OCI-LY7 (cell line): ENCODE results near the gene RARG. TPM values are rescaled to one million over a fixed set of nuclear protein-coding genes. Genes with fewer than 3 reads are reported as not detected.

Experiments used
- BruUV-seq: library from RNA; stranded (reverse); fragments of 400-500 nt; replicated peaks from 2 replicates; lab custom pipeline; 2021; lab: Mats Ljungman, UMichigan
- CTCF ChIA-PET: fragments of 300-600 bp; sonication (Branson Sonifier 250); formaldehyde crosslinking; loops from one replicate; lab custom pipeline; 2022; ENCODE audit warnings: antibody characterized with exemption; ENCODE audit not compliant: unreplicated experiment; lab: Charles Lee
- POLR2A ChIA-PET: fragments of 300-600 bp; sonication (Branson Sonifier 250); formaldehyde crosslinking; loops from one replicate; lab custom pipeline; 2022; ENCODE audit warnings: antibody characterized with exemption; lab: Charles Lee
- DNase-seq: peaks from one replicate; pipeline ENCODE4 v3.0.0-alpha.2; 2015; ENCODE audit warnings: low spot score
- H2AFZ ChIP-seq: fragments of 200-600 bp; sonication (generic), shearing (Covaris generic); 2 replicates; pipeline ENCODE4 v1.6.1; 2014; ENCODE audit warnings: mild to moderate bottlenecking, antibody characterized with exemption, low read length, moderate library complexity
- H3K27ac ChIP-seq: fragments of 200-600 bp; sonication (generic); 2 replicates; pipeline ENCODE4 v1.5.1; 2014; ENCODE audit warnings: mixed run types, low read depth, mild to moderate bottlenecking, moderate library complexity, low read length, inconsistent platforms; ENCODE audit not compliant: poor library complexity, severe bottlenecking
- H3K36me3 ChIP-seq: fragments of 200-600 bp; sonication (generic); 2 replicates; pipeline ENCODE4 v1.6.1; 2014; ENCODE audit warnings: mild to moderate bottlenecking, antibody characterized with exemption, low read length, moderate library complexity, mixed read lengths; ENCODE audit not compliant: insufficient read depth
- H3K4me1 ChIP-seq: fragments of 200-600 bp; sonication (generic); 2 replicates; pipeline ENCODE4 v1.5.1; 2014; ENCODE audit warnings: mild to moderate bottlenecking, low read length; ENCODE audit not compliant: insufficient read depth, poor library complexity, severe bottlenecking
- H3K4me2 ChIP-seq: fragments of 200-600 bp; sonication (generic); 2 replicates; pipeline ENCODE4 v1.6.1; 2014; ENCODE audit warnings: mild to moderate bottlenecking, low read length
- H3K4me3 ChIP-seq: fragments of 200-600 bp; sonication (generic); 2 replicates; pipeline ENCODE4 v1.5.1; 2014; ENCODE audit warnings: mild to moderate bottlenecking, low read depth, low read length; ENCODE audit not compliant: poor library complexity, severe bottlenecking
- H3K79me2 ChIP-seq: fragments of 200-600 bp; sonication (generic); 2 replicates; pipeline ENCODE4 v1.6.1; 2016; ENCODE audit warnings: low read depth, mild to moderate bottlenecking, low read length, moderate library complexity, mixed read lengths; ENCODE audit not compliant: insufficient read depth
- H3K9me2 ChIP-seq: fragments of 200-600 bp; sonication (generic); 2 replicates; pipeline ENCODE4 v1.6.1; 2016; ENCODE audit warnings: mild to moderate bottlenecking, low read length, mixed read lengths; ENCODE audit not compliant: insufficient read depth
- H3K9me3 ChIP-seq: fragments of 200-600 bp; sonication (generic); 2 replicates; pipeline ENCODE4 v1.6.1; 2014; ENCODE audit warnings: mild to moderate bottlenecking, mixed run types, low read length, mixed read lengths
- H4K20me1 ChIP-seq: fragments of 200-600 bp; sonication (generic); 2 replicates; pipeline ENCODE4 v1.6.1; 2014; ENCODE audit warnings: mild to moderate bottlenecking, antibody characterized with exemption, low read length, moderate library complexity, mixed read lengths; ENCODE audit not compliant: insufficient read depth
- CTCF ChIP-seq: fragments of 200-600 bp; sonication (generic); conservative IDR thresholded peaks from 2 replicates; pipeline ENCODE4 v1.5.1; 2014; ENCODE audit warnings: mild to moderate bottlenecking, antibody characterized with exemption, low read length, moderate library complexity, mixed read lengths
- EZH2phosphoT487 ChIP-seq: fragments of 200-600 bp; sonication (generic); IDR thresholded peaks from 2 replicates; pipeline ENCODE4 v1.6.1; 2018; ENCODE audit warnings: low read depth, borderline replicate concordance, mild to moderate bottlenecking, mixed run types, antibody characterized with exemption, low read length, moderate library complexity, mixed read lengths
- intact Hi-C: fragments of 100-400 bp; cut with micrococcal nuclease; formaldehyde crosslinking; loops from one replicate; pipeline ENCODE4 v1.10.0; 2022; ENCODE audit not compliant: unreplicated experiment
- total RNA-seq, 2 experiments: library from RNA; depleted of rRNA in 1 of 2; stranded (reverse); fragments of >200 nt in 1 of 2; shearing (Covaris generic) in 1 of 2; gene quantifications; 2 replicates each; pipeline ENCODE4 v1.2.3, GENCODE V29; 2014 to 2022

RARG gene
- total RNA-seq, 2 experiments from 2014 or later, result 7.0 to 8.4 TPM

GRCh38 chr12:53208877-53209463 lies 23.0 kb downstream of the RARG start:
- H3K9me3 ChIP-seq, result no peaks in the 10 kb centered on the region
- H3K4me2 ChIP-seq, result peak overlapping the region; percentile 78
- no peaks in the 10 kb centered on the region for H3K9me2 ChIP-seq
- H3K4me3 ChIP-seq, result peak overlapping the region; percentile 50
- H3K79me2 ChIP-seq, result peaks cover 38% of the 10 kb centered on the region
- POLR2A ChIA-PET, result interaction anchor here (0.7 to 4.6 kb wide), 12 partner anchors 10 to 115 kb away, joined by 3 to 43 read pairs (median 4); partner anchors contain the start of genes AAAS, ESPL1 and PFDN5
- intact Hi-C loops, result loop anchor here (1.0 to 10.0 kb wide), 3 partner anchors 59 to 543 kb away; partner anchors contain the start of genes CISTR, ESPL1, NPFF and TARBP2
- H4K20me1 ChIP-seq, result no peaks in the 10 kb centered on the region
- H3K4me1 ChIP-seq, result peaks cover 74% of the 10 kb centered on the region
- peak; percentile 51 for DNase-seq
- CTCF ChIA-PET, result interaction anchor here (1.0 to 1.5 kb wide), 3 partner anchors 10 to 58 kb away, joined by 3 to 6 read pairs (median 5); no protein-coding TSS in a partner anchor
- peak overlapping the region; percentile 37; the same call in 1 of the 2 replicates for H2AFZ ChIP-seq
- TF ChIP-seq EZH2phosphoT487 (no peak), CTCF (no peak)
- H3K36me3 ChIP-seq, result peaks cover 13% of the 10 kb centered on the region; the same call in 1 of the 2 replicates
- H3K27ac ChIP-seq, result peak overlapping the region; percentile 67
- no TSS peak for BruUV-seq

GRCh38 chr12:53208435-53208834 lies 23.6 kb downstream of the RARG start:
- POLR2A ChIA-PET, result interaction anchor here (0.7 to 4.6 kb wide), 13 partner anchors 9 to 171 kb away, joined by 3 to 43 read pairs (median 5); partner anchors contain the start of genes AAAS, ESPL1, PFDN5 and SP1
- peak overlapping the region; percentile 50 for H3K4me3 ChIP-seq

More at GRCh38 chr12:53208435-53208834, 23.6 kb downstream of the RARG start:
- Histone ChIP-seq H3K36me3 (peaks cover 18% of the 10 kb centered on the region; the same call in 1 of the 2 replicates), H4K20me1 (no peaks in the 10 kb centered on the region), H3K79me2 (peaks cover 43% of the 10 kb centered on the region), H3K9me2 (no peaks in the 10 kb centered on the region), H3K4me1 (peaks cover 74% of the 10 kb centered on the region), H3K9me3 (no peaks in the 10 kb centered on the region), H3K4me2 (peak overlapping the region; percentile 78), H3K27ac (peak overlapping the region; percentile 67), H2AFZ (peak overlapping the region; percentile 37; the same call in 1 of the 2 replicates)
- no peak for TF ChIP-seq CTCF
- no peak for TF ChIP-seq EZH2phosphoT487
- BruUV-seq, result no TSS peak
- no peak for DNase-seq
- CTCF ChIA-PET, result interaction anchor here (0.6 to 1.5 kb wide), 3 partner anchors 49 to 202 kb away, joined by 3 to 6 read pairs (median 5); partner anchors contain the start of gene EIF4B
- intact Hi-C loops, result loop anchor here (5.0 to 10.0 kb wide), 2 partner anchors 296 to 544 kb away; partner anchors contain the start of genes CISTR, NPFF and TARBP2
